Coronary artery (tissue), 2 donors: ENCODE results near the gene FOXF1.
A peak's percentile ranks its signal among the peaks of the same experiment; 100 is the strongest.

Experiments used
- DNase-seq: peaks from one replicate; pipeline ENCODE4 v3.0.0-alpha.2; 2017; ENCODE audit warnings: low spot score
- H3K27ac ChIP-seq, 2 donors: fragments of 200-600 bp; sonication (generic); one replicate each; pipeline ENCODE4 v1.5.1; 2016 to 2019
- H3K4me3 ChIP-seq: fragments of 200-600 bp; sonication (generic); 2 replicates; pipeline ENCODE4 v1.5.1; 2016; ENCODE audit warnings: mild to moderate bottlenecking, moderate library complexity
- TF ChIP-seq, protein P1 (sequence below): fragments of 200-600 bp; sonication (generic); IDR thresholded peaks from one replicate; pipeline ENCODE4 v1.5.1; 2019; ENCODE audit warnings: antibody characterized with exemption

FOXF1 gene

GRCh38 chr16:86553356-86553755, 43.0 kb downstream of the FOXF1 start:
- no peak overlapping the region for H3K27ac ChIP-seq
- no peak overlapping the region for H3K4me3 ChIP-seq
- TF ChIP-seq, protein P1, sequence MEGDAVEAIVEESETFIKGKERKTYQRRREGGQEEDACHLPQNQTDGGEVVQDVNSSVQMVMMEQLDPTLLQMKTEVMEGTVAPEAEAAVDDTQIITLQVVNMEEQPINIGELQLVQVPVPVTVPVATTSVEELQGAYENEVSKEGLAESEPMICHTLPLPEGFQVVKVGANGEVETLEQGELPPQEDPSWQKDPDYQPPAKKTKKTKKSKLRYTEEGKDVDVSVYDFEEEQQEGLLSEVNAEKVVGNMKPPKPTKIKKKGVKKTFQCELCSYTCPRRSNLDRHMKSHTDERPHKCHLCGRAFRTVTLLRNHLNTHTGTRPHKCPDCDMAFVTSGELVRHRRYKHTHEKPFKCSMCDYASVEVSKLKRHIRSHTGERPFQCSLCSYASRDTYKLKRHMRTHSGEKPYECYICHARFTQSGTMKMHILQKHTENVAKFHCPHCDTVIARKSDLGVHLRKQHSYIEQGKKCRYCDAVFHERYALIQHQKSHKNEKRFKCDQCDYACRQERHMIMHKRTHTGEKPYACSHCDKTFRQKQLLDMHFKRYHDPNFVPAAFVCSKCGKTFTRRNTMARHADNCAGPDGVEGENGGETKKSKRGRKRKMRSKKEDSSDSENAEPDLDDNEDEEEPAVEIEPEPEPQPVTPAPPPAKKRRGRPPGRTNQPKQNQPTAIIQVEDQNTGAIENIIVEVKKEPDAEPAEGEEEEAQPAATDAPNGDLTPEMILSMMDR: no peak
- no peak for DNase-seq

- peak overlapping the region; percentile 97 for H3K4me3 ChIP-seq
- no peak for DNase-seq
- TF ChIP-seq, protein P1: no peak
- H3K27ac ChIP-seq: peak overlapping the region; percentile 90 to 91
Observed at GRCh38 chr16:86554599-86554916, 44.2 kb downstream of the FOXF1 start.

GRCh38 chr16:86554917-86555703, 44.8 kb downstream of the FOXF1 start, which contains the start of gene MTHFSD:
MTHFSD (minus strand) TSS chr16:86555235; CDS start chr16:86555184, 51 bp downstream.
- DNase-seq: peak; percentile 96
- Histone ChIP-seq H3K27ac (peak within 1 kb of the TSS; percentile 90 to 91), H3K4me3 (peak within 1 kb of the TSS; percentile 97)
- TF ChIP-seq, protein P1: no peak

GRCh38 chr16:86555704-86556075, 45.4 kb downstream of the FOXF1 start:
- Histone ChIP-seq H3K4me3 (peak overlapping the region; percentile 97), H3K27ac (peak overlapping the region; percentile 90 to 91)
- TF ChIP-seq, protein P1: no peak
- DNase-seq: no peak

DNA sequence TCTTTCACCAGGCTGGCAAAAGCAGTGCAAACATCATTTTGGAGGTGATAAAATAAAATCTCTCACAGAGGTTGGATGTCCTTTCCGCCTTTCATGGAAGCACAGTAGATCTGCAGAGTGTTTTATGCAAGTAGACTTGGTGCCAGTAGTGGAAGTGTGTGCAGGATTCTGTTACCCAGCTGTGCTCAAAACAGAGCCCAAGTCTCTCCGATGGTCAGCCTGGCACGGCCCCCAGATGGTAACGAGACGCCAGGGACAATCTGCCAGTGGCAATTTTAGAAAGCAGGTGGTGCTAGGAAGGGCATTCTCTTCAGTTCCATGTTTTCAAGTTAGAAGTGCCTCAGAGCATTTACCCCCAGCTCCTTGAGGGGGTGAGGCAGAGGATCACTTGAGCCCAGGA, 46.2 kb downstream of the FOXF1 start:
- Histone ChIP-seq H3K27ac (no peak overlapping the region), H3K4me3 (no peak overlapping the region)
- TF ChIP-seq, protein P1: no peak
- no peak for DNase-seq

- Histone ChIP-seq H3K4me3 (no peak overlapping the region), H3K27ac (no peak overlapping the region)
- TF ChIP-seq, protein P1: no peak
- no peak for DNase-seq
Observed at GRCh38 chr16:86557587-86557986, 47.3 kb downstream of the FOXF1 start.
